ENCODE data around the gene HACD1.

HACD1 gene

DNA sequence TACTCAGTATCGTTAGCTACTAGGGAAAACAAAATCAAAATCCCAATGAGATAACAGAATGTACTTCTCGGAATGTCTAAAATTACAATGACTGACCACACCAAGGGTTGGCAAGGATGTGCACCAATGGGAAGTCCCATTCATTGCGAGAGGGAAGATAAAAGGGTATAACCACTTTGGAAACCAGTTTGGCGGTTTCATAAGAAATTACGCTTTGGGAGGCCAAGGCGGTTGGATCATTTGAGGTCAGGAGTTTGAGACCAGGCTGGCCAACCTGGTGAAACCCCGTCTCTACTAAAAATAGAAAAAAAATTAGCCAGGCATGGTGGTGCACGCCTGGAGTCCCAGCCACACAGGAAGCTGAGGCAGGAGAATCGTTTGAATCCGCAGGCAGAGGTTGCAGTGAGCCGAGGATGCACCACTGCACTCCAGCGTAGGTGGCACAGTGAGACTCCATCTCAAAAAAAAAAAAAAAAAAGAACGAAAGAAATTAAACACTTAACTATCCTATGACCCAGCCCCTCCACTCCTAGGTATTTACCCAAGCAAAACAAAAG is 7.6 kb downstream of the HACD1 start:
- Histone ChIP-seq H3K4me3 (ENCODE audit: low read depth, low read length) (no peak overlapping the region), H3K36me3 (no peaks in the 10 kb centered on the region), H3K4me1 (no peaks in the 10 kb centered on the region; the same call in 1 of the 2 replicates), H3K27me3 (no peaks in the 10 kb centered on the region), H3K9me3 (no peaks in the 10 kb centered on the region)
- TF ChIP-seq CTCF (IDR thresholded peaks at IDR 0.05; ENCODE audit: low read depth, low read length) = no peak
- DNase-seq = no peak

DNA sequence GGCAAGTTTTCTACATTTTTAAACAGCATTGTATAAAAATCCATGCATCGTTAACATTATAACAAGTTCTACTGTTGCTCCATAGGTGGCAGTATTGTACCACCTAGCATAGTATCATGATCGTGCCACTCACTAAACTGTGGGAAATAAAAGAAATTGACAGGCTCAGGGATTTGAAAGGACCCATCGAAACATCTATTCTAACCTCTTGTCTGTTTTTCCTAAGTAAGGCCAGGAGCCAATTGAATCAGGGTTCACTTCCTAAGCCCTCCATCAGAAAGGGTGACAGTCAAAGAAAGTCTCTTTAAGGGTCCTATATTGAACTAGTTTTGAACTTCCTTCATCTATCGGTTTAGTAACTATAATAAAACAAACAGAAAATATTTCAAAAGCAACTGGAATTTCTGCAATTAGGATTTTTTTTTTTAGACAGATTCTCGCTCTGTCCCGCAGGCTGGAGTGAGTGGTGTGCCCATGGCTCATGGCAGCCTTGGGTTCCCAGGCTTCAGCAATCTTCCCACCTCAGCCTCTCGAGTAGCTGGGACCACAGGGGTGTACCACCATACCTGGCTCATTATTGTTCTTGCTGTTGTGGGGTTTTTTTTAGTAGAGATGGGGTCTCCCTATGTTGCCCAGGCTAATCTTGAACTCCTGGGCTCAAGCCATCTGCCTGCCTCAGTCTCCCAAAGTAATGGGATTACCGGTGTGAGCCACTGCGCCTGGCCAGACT is 9.4 kb downstream of the HACD1 start:
- TF ChIP-seq CTCF (IDR thresholded peaks at IDR 0.05; ENCODE audit: low read depth, low read length) = peak; percentile 85
- DNase-seq = peak; percentile 34
- Histone ChIP-seq H3K36me3 (no peaks in the 10 kb centered on the region), H3K4me3 (ENCODE audit: low read depth, low read length) (no peak overlapping the region), H3K27me3 (no peaks in the 10 kb centered on the region), H3K4me1 (no peaks in the 10 kb centered on the region; the same call in 1 of the 2 replicates), H3K9me3 (no peaks in the 10 kb centered on the region)

DNA sequence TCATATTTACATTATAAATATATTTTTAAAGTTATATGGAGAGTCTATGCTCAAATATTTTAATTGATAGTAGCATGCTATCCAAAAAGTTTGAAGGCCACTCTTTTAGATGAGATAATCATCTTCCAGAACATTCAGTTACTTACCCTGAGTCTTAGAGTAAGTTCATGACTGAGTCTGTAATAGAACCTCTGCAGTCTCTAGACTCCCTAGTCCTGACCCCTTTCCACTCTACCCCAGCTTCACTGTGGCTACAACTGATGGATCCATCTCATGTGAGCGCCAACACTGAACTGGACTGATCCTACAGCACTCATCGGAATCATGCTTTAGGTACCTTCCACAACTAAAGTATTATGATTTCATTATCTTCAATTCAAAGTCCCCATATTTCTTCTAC is 10.1 kb downstream of the HACD1 start:
- Histone ChIP-seq H3K27me3 (no peaks in the 10 kb centered on the region), H3K4me3 (ENCODE audit: low read depth, low read length) (no peak overlapping the region), H3K36me3 (no peaks in the 10 kb centered on the region), H3K9me3 (no peaks in the 10 kb centered on the region), H3K4me1 (no peaks in the 10 kb centered on the region; the same call in 1 of the 2 replicates)
- no peak for DNase-seq
- no peak for TF ChIP-seq CTCF (IDR thresholded peaks at IDR 0.05; ENCODE audit: low read depth, low read length)

- no peak for TF ChIP-seq CTCF (IDR thresholded peaks at IDR 0.05; ENCODE audit: low read depth, low read length)
- H3K9me3 ChIP-seq = no peaks in the 10 kb centered on the region
- H3K4me3 ChIP-seq (ENCODE audit: low read depth, low read length) = no peak overlapping the region
- no peaks in the 10 kb centered on the region for H3K36me3 ChIP-seq
- H3K27me3 ChIP-seq = no peaks in the 10 kb centered on the region
- no peak for DNase-seq
- H3K4me1 ChIP-seq = no peaks in the 10 kb centered on the region; the same call in 1 of the 2 replicates
Observed at GRCh38 chr10:17606547-17607040, 10.6 kb downstream of the HACD1 start.

- H3K4me3 ChIP-seq (ENCODE audit: low read depth, low read length) = no peak overlapping the region
- DNase-seq = no peak
- TF ChIP-seq CTCF (IDR thresholded peaks at IDR 0.05; ENCODE audit: low read depth, low read length) = no peak
- H3K9me3 ChIP-seq = no peaks in the 10 kb centered on the region
- no peaks in the 10 kb centered on the region for H3K27me3 ChIP-seq
- no peaks in the 10 kb centered on the region for H3K36me3 ChIP-seq
- no peaks in the 10 kb centered on the region; the same call in 1 of the 2 replicates for H3K4me1 ChIP-seq
Observed at GRCh38 chr10:17605936-17606335, 11.2 kb downstream of the HACD1 start.

GRCh38 chr10:17599089-17599488 is 18.1 kb downstream of the HACD1 start:
- TF ChIP-seq CTCF (IDR thresholded peaks at IDR 0.05; ENCODE audit: low read depth, low read length) = peak; percentile 35
- Histone ChIP-seq H3K4me3 (ENCODE audit: low read depth, low read length) (no peak overlapping the region), H3K36me3 (no peaks in the 10 kb centered on the region), H3K9me3 (no peaks in the 10 kb centered on the region), H3K27me3 (no peaks in the 10 kb centered on the region), H3K4me1 (no peaks in the 10 kb centered on the region)
- DNase-seq = no peak

Data from BE2C (cell line).